Measurements from ENCODE around the gene EPHB1.

- no peak for TF ChIP-seq CTCF (IDR thresholded peaks at IDR 0.05; ENCODE audit: low read depth, low read length, missing input control)
- TF ChIP-seq GABPA (IDR thresholded peaks at IDR 0.05 in 1 of 2, conservative IDR thresholded peaks at IDR 0.05 in 1 of 2): no peak
- TF ChIP-seq EGR1 (IDR thresholded peaks at IDR 0.05; ENCODE audit: low read depth in 2 of 2): no peak
- TF ChIP-seq TAF1 (conservative IDR thresholded peaks at IDR 0.05): no peak
- TF ChIP-seq NR2F2 (IDR thresholded peaks at IDR 0.05): no peak
- no peak for TF ChIP-seq ATF3 (IDR thresholded peaks at IDR 0.05)
Measured at GRCh38 chr3:135268941-135269532, 474.0 kb downstream of the EPHB1 start.
